GM12801 (cell line): ENCODE data around the gene RIPOR3.

Experiments used
- CTCF ChIP-seq: IDR thresholded peaks from one replicate; pipeline ENCODE4 v1.5.1; 2011; ENCODE audit warnings: control low read depth; ENCODE audit not compliant: insufficient read length; ENCODE audit errors: extremely low read depth

Gene RIPOR3

GRCh38 chr20:50691573-50692551 lies 520 bp upstream of the RIPOR3 start:
- TF ChIP-seq CTCF: no peak

- TF ChIP-seq CTCF: no peak
These were observed 1.3 kb downstream of the RIPOR3 start for GRCh38 chr20:50689864-50690649.

- TF ChIP-seq CTCF: no peak
These were observed 2.9 kb downstream of the RIPOR3 start for GRCh38 chr20:50688256-50688975.

DNA sequence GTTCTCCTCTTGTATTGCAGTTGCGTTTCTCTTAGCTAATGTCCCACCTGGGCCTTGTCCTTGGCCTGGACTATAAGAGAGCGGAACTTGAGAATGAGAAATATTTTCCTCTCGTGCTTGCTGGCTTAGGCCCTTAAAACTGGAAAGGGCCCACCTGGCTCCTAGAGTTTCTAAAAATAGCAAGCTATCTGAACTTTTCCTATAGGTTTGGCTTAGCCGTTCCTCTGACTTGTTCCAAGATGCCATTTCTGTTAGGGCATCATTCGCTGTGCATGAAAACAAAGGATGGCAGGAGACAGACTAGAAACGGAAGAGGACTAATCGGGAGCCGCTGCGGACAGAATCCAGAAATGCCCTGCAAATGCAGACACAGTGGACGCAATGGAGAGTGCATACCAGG lies 4.5 kb downstream of the RIPOR3 start:
- no peak for TF ChIP-seq CTCF

GRCh38 chr20:50683570-50683969 lies 7.8 kb downstream of the RIPOR3 start:
- TF ChIP-seq CTCF: no peak

GRCh38 chr20:50682947-50683530 lies 8.3 kb downstream of the RIPOR3 start:
- no peak for TF ChIP-seq CTCF

GRCh38 chr20:50682065-50682464 lies 9.3 kb downstream of the RIPOR3 start:
- no peak for TF ChIP-seq CTCF
